ENCODE measurements around the gene CXCL1.

The CXCL1 gene

GRCh38 chr4:73848183-73848777 lies 20.9 kb upstream of the CXCL1 start:
- in situ Hi-C loops (cut with MboI; ENCODE audit: low pct_unique_long_range_greater_than_20kb, low sequenced_read_pairs), result no loop called here
- DNase-seq, result no peak

- DNase-seq, result no peak
- in situ Hi-C loops (cut with MboI; ENCODE audit: low pct_unique_long_range_greater_than_20kb, low sequenced_read_pairs), result no loop called here
Measured at GRCh38 chr4:73850261-73850970, 18.8 kb upstream of the CXCL1 start.

GRCh38 chr4:73851293-73851692 lies 17.9 kb upstream of the CXCL1 start:
- no peak for DNase-seq
- in situ Hi-C loops (cut with MboI; ENCODE audit: low pct_unique_long_range_greater_than_20kb, low sequenced_read_pairs), result no loop called here

- DNase-seq, result no peak
- in situ Hi-C loops (cut with MboI; ENCODE audit: low pct_unique_long_range_greater_than_20kb, low sequenced_read_pairs), result no loop called here
Measured at GRCh38 chr4:73852771-73853170, 16.4 kb upstream of the CXCL1 start.

GRCh38 chr4:73853246-73853704 lies 15.9 kb upstream of the CXCL1 start, which contains the start of gene PF4V1:
Gene PF4V1 (plus strand): TSS chr4:73853296. CDS start chr4:73853363, 67 bp downstream.
- DNase-seq, result no peak
- in situ Hi-C loops (cut with MboI; ENCODE audit: low pct_unique_long_range_greater_than_20kb, low sequenced_read_pairs), result no loop called here

- in situ Hi-C loops (cut with MboI; ENCODE audit: low pct_unique_long_range_greater_than_20kb, low sequenced_read_pairs), result no loop called here
- no peak for DNase-seq
Measured at GRCh38 chr4:73853718-73854473, 15.3 kb upstream of the CXCL1 start.

- in situ Hi-C loops (cut with MboI; ENCODE audit: low pct_unique_long_range_greater_than_20kb, low sequenced_read_pairs), result no loop called here
- no peak for DNase-seq
Measured at GRCh38 chr4:73855406-73855805, 13.8 kb upstream of the CXCL1 start.

- no peak for DNase-seq
- in situ Hi-C loops (cut with MboI; ENCODE audit: low pct_unique_long_range_greater_than_20kb, low sequenced_read_pairs), result no loop called here
Measured at GRCh38 chr4:73856518-73856917, 12.7 kb upstream of the CXCL1 start.

- in situ Hi-C loops (cut with MboI; ENCODE audit: low pct_unique_long_range_greater_than_20kb, low sequenced_read_pairs), result no loop called here
- DNase-seq, result no peak
Measured at GRCh38 chr4:73859614-73860088, 9.5 kb upstream of the CXCL1 start.

GRCh38 chr4:73860181-73860580 lies 9.0 kb upstream of the CXCL1 start:
- in situ Hi-C loops (cut with MboI; ENCODE audit: low pct_unique_long_range_greater_than_20kb, low sequenced_read_pairs), result no loop called here
- DNase-seq, result no peak

GRCh38 chr4:73860917-73861316 lies 8.3 kb upstream of the CXCL1 start:
- DNase-seq, result no peak
- in situ Hi-C loops (cut with MboI; ENCODE audit: low pct_unique_long_range_greater_than_20kb, low sequenced_read_pairs), result no loop called here

GRCh38 chr4:73862322-73862721 lies 6.9 kb upstream of the CXCL1 start:
- no peak for DNase-seq
- in situ Hi-C loops (cut with MboI; ENCODE audit: low pct_unique_long_range_greater_than_20kb, low sequenced_read_pairs), result no loop called here

- peak; percentile 14 for DNase-seq
- in situ Hi-C loops (cut with MboI; ENCODE audit: low pct_unique_long_range_greater_than_20kb, low sequenced_read_pairs), result no loop called here
Measured at GRCh38 chr4:73864365-73864764, 4.8 kb upstream of the CXCL1 start.

- DNase-seq, result no peak
- in situ Hi-C loops (cut with MboI; ENCODE audit: low pct_unique_long_range_greater_than_20kb, low sequenced_read_pairs), result no loop called here
Measured at GRCh38 chr4:73864961-73865360, 4.2 kb upstream of the CXCL1 start.

- no peak for DNase-seq
- in situ Hi-C loops (cut with MboI; ENCODE audit: low pct_unique_long_range_greater_than_20kb, low sequenced_read_pairs), result no loop called here
Measured at GRCh38 chr4:73865431-73866096, 3.6 kb upstream of the CXCL1 start.

GRCh38 chr4:73866246-73866645 lies 2.9 kb upstream of the CXCL1 start:
- no peak for DNase-seq
- in situ Hi-C loops (cut with MboI; ENCODE audit: low pct_unique_long_range_greater_than_20kb, low sequenced_read_pairs), result no loop called here

- in situ Hi-C loops (cut with MboI; ENCODE audit: low pct_unique_long_range_greater_than_20kb, low sequenced_read_pairs), result no loop called here
Measured at GRCh38 chr4:73867783-73868182, 1.4 kb upstream of the CXCL1 start.

GRCh38 chr4:73868206-73869129 lies 725 bp upstream of the CXCL1 start:
- no peak for DNase-seq

More at GRCh38 chr4:73867783-73868182, 1.4 kb upstream of the CXCL1 start:
- DNase-seq, result no peak

More at GRCh38 chr4:73868206-73869129, 725 bp upstream of the CXCL1 start:
- in situ Hi-C loops (cut with MboI; ENCODE audit: low pct_unique_long_range_greater_than_20kb, low sequenced_read_pairs), result no loop called here
